Ectodermal cell (in vitro differentiated cells): ENCODE data around the gene RGS7BP.

Experiments
- H3K27ac ChIP-seq: 2 replicates; pipeline ENCODE4 v1.7.0; 2013; ENCODE audit warnings: mild to moderate bottlenecking, low read depth, low read length; ENCODE audit not compliant: insufficient read depth, poor library complexity, severe bottlenecking
- H3K27me3 ChIP-seq: 2 replicates; pipeline ENCODE4 v1.7.0; 2013; ENCODE audit warnings: mild to moderate bottlenecking, low read length; ENCODE audit not compliant: insufficient read depth, control insufficient read depth, poor library complexity, severe bottlenecking
- H3K36me3 ChIP-seq: one replicate; pipeline ENCODE4 v1.7.0; 2013; ENCODE audit warnings: low read length; ENCODE audit not compliant: control insufficient read depth, insufficient read depth
- H3K4me1 ChIP-seq: one replicate; pipeline ENCODE4 v1.7.0; 2013; ENCODE audit warnings: low read length; ENCODE audit not compliant: control insufficient read depth, insufficient read depth
- H3K4me3 ChIP-seq: 2 replicates; pipeline ENCODE4 v1.7.0; 2013; ENCODE audit warnings: low read depth, low read length, control low read depth; ENCODE audit not compliant: insufficient read depth
- H3K9me3 ChIP-seq: 2 replicates; pipeline ENCODE4 v1.7.0; 2013; ENCODE audit warnings: mild to moderate bottlenecking, low read length, moderate library complexity; ENCODE audit not compliant: control insufficient read depth
- WGBS, 2 experiments: methylation state at CpG; one replicate each; pipeline ENCODE4 v1.1.7; 2013; ENCODE audit warnings: missing lambda C conversion rate in 2 of 2; 5-methylcytosine and 5-hydroxymethylcytosine counted together

Gene RGS7BP

DNA sequence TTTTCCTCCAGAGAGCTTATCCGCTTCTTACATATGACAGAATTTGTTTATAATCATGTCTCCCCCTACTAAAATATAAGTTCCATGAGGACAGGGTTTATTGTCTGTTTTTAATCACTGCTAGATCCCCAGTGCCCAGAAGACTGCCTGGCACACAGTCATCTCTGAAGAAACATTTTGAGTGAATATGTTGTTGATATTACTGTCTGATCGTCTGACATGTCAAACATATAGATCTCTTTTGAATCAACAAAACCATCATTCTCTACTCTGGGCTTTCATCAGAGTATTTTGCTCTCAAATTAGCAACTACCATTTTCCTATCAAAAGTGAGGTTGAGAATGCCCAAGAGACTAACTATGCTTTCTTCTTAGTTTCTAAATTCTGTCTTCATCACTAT lies 117.2 kb downstream of the RGS7BP start:
- Histone ChIP-seq H3K4me3 (no peak overlapping the region), H3K9me3 (no peaks in the 10 kb centered on the region)
- WGBS, 2 experiments: 90 to 96% methylated on average over 1 to 2 of the region's 2 CpGs

GRCh38 chr5:64625678-64626077 lies 119.9 kb downstream of the RGS7BP start:
- 93 to 100% methylated on average over 1 of the region's 1 CpG for WGBS, 2 experiments
- Histone ChIP-seq H3K27me3 (no peaks in the 10 kb centered on the region), H3K27ac (no peak overlapping the region), H3K4me1 (no peaks in the 10 kb centered on the region), H3K4me3 (no peak overlapping the region), H3K9me3 (no peaks in the 10 kb centered on the region), H3K36me3 (no peaks in the 10 kb centered on the region)

More for the DNA sequence above, 117.2 kb downstream of the RGS7BP start:
- Histone ChIP-seq H3K27me3 (no peaks in the 10 kb centered on the region), H3K36me3 (no peaks in the 10 kb centered on the region), H3K27ac (no peak overlapping the region), H3K4me1 (no peaks in the 10 kb centered on the region)

DNA sequence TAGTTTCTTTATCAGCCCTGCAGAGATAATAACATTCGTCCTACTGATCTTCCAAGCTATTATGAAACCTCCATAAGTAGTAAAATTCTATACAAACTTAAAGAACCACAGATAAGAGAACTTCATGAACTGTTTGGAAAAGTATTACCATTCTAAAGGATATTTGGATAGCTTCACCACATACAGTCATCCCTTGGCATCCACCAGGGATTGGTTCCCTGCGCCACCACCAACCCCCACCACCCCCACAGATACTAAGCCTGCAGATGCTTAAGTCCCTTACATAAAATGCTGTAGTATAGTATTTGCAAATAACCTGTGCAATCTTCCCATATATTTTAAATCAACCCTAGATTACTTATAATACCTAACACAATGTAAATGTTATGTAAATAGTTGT lies 123.1 kb downstream of the RGS7BP start:
- H3K4me1 ChIP-seq: no peaks in the 10 kb centered on the region
- no peaks in the 10 kb centered on the region for H3K36me3 ChIP-seq
- H3K4me3 ChIP-seq: no peak overlapping the region
- H3K27ac ChIP-seq: no peak overlapping the region
- no peaks in the 10 kb centered on the region for H3K9me3 ChIP-seq
- WGBS, 2 experiments: 93 to 94% methylated on average over 2 of the region's 2 CpGs
- no peaks in the 10 kb centered on the region for H3K27me3 ChIP-seq

- H3K4me3 ChIP-seq: no peak overlapping the region
- H3K36me3 ChIP-seq: no peaks in the 10 kb centered on the region
- H3K4me1 ChIP-seq: no peaks in the 10 kb centered on the region
- H3K9me3 ChIP-seq: no peaks in the 10 kb centered on the region
- 49 to 57% methylated on average over 2 of the region's 2 CpGs for WGBS, 2 experiments
- no peaks in the 10 kb centered on the region for H3K27me3 ChIP-seq
- no peak overlapping the region for H3K27ac ChIP-seq
These were observed 124.0 kb downstream of the RGS7BP start for GRCh38 chr5:64629841-64630240.

DNA sequence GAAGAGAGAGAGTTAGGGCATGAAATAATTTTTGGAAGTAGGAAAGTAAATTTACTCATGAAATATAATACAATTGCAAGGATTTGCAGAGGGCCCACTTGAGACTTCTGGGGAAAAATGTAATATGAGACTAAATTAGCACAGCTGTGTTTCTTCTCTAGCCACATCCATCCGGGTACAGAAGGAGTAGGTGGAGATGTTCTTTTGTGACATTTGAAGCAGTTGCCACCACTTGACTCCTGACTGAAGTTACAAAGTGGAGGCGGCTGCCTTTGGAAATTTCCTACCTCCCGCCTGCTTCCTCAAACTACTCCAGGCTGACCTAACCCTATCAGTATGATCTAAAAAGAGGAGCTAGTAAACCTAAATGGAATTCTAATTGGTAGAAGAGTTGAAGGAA lies 126.4 kb downstream of the RGS7BP start:
- Histone ChIP-seq H3K4me1 (no peaks in the 10 kb centered on the region), H3K27ac (no peak overlapping the region), H3K4me3 (no peak overlapping the region), H3K27me3 (no peaks in the 10 kb centered on the region), H3K36me3 (no peaks in the 10 kb centered on the region), H3K9me3 (no peaks in the 10 kb centered on the region)
- WGBS, 2 experiments: 40 to 74% methylated on average over 2 to 3 of the region's 3 CpGs

- WGBS, 2 experiments: no CpG with 5 or more reads among the region's 1 CpG
- Histone ChIP-seq H3K27me3 (no peaks in the 10 kb centered on the region), H3K9me3 (no peaks in the 10 kb centered on the region), H3K27ac (no peak overlapping the region), H3K36me3 (no peaks in the 10 kb centered on the region), H3K4me1 (peaks cover 3% of the 10 kb centered on the region), H3K4me3 (no peak overlapping the region)
These were observed 129.3 kb downstream of the RGS7BP start for GRCh38 chr5:64634997-64635686.

DNA sequence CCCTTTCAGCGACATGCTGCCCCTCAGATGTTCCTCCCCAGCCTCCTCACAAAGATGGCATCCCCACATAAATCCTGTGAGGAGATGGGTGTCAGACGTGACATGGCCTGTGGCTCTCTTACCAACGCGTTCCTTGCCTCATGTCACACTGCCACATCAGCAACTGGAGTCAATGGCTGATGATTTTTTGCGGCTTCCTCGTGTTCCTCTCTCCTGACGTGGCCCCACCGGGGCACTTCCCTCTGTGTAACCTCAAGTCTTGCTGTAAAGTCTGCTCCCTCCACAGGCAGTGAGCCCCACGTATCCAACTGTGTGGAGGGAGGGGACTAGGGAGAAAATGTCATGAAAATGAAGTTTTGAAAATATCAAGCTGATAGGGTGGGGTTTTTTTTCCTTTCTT lies 131.3 kb downstream of the RGS7BP start:
- Histone ChIP-seq H3K4me3 (no peak overlapping the region), H3K27me3 (no peaks in the 10 kb centered on the region), H3K27ac (no peak overlapping the region), H3K9me3 (no peaks in the 10 kb centered on the region), H3K4me1 (peaks cover 3% of the 10 kb centered on the region), H3K36me3 (no peaks in the 10 kb centered on the region)
- 83 to 85% methylated on average over 9 of the region's 9 CpGs for WGBS, 2 experiments

- peaks cover 3% of the 10 kb centered on the region for H3K4me1 ChIP-seq
- 60 to 61% methylated on average over 10 of the region's 10 CpGs for WGBS, 2 experiments
- no peaks in the 10 kb centered on the region for H3K27me3 ChIP-seq
- no peak overlapping the region for H3K4me3 ChIP-seq
- H3K36me3 ChIP-seq: no peaks in the 10 kb centered on the region
- H3K27ac ChIP-seq: no peak overlapping the region
- no peaks in the 10 kb centered on the region for H3K9me3 ChIP-seq
These were observed 132.1 kb downstream of the RGS7BP start for GRCh38 chr5:64637837-64638443.

GRCh38 chr5:64644831-64645230 lies 139.0 kb downstream of the RGS7BP start:
- H3K4me3 ChIP-seq: no peak overlapping the region
- no peak overlapping the region for H3K27ac ChIP-seq

GRCh38 chr5:64646169-64646568 lies 140.4 kb downstream of the RGS7BP start:
- Histone ChIP-seq H3K36me3 (no peaks in the 10 kb centered on the region), H3K4me1 (peaks cover 4% of the 10 kb centered on the region), H3K27ac (no peak overlapping the region), H3K27me3 (no peaks in the 10 kb centered on the region), H3K9me3 (no peaks in the 10 kb centered on the region), H3K4me3 (no peak overlapping the region)
- 83 to 86% methylated on average over 3 of the region's 3 CpGs for WGBS, 2 experiments

More at GRCh38 chr5:64644831-64645230, 139.0 kb downstream of the RGS7BP start:
- Histone ChIP-seq H3K27me3 (no peaks in the 10 kb centered on the region), H3K4me1 (peaks cover 4% of the 10 kb centered on the region), H3K9me3 (no peaks in the 10 kb centered on the region), H3K36me3 (no peaks in the 10 kb centered on the region)
